Common myeloid progenitor, CD34-positive (primary cell): Measurements from ENCODE around the gene TRAPPC10.

Experiments
- CTCF ChIA-PET: fragments of 350-600 bp; sonication (Branson Sonifier 250); formaldehyde crosslinking; loops from one replicate; lab custom pipeline; 2021; ENCODE audit warnings: antibody characterized with exemption; lab: Charles Lee
- POLR2A ChIA-PET: fragments of 350-600 bp; sonication (Branson Sonifier 250); formaldehyde crosslinking; loops from one replicate; lab custom pipeline; 2021; ENCODE audit warnings: antibody characterized with exemption; lab: Charles Lee
- DNase-seq, 3 donors: peaks; one replicate each; pipeline versions ENCODE4 v3.0.0 to v3.0.0-alpha.2; 2013
- H3K27ac ChIP-seq, 2 experiments: 1 replicate in 1 of 2; 2 replicates in 1 of 2; pipeline ENCODE4 v1.7.0; 2013; ENCODE audit warnings: inconsistent platforms in 2 of 2, low read length in 2 of 2, mild to moderate bottlenecking in 2 of 2, low read depth in 1 of 2, moderate library complexity in 1 of 2; ENCODE audit not compliant: severe bottlenecking in 2 of 2, insufficient read depth in 1 of 2, poor library complexity in 1 of 2
- H3K27me3 ChIP-seq, 5 experiments: replicated peaks in 2 of 5; 1 replicate in 3 of 5; 2 replicates in 2 of 5; pipeline versions ENCODE4 v1.6.1 to v1.7.0; 2013; ENCODE audit warnings: low read length in 4 of 5, mild to moderate bottlenecking in 2 of 5, moderate library complexity in 2 of 5, inconsistent platforms in 1 of 5; ENCODE audit not compliant: insufficient read depth in 5 of 5, control insufficient read depth in 4 of 5
- H3K36me3 ChIP-seq, 4 experiments: 1 replicate in 2 of 4; 2 replicates in 2 of 4; pipeline versions ENCODE4 v1.6.1 to v1.7.0; 2013; ENCODE audit warnings: low read length in 3 of 4, control low read depth in 1 of 4, mild to moderate bottlenecking in 1 of 4; ENCODE audit not compliant: control insufficient read depth in 4 of 4, insufficient read depth in 4 of 4
- H3K4me1 ChIP-seq, 4 experiments: 1 replicate in 3 of 4; 2 replicates in 1 of 4; pipeline versions ENCODE4 v1.6.1 to v1.7.1; 2013; ENCODE audit warnings: low read length in 3 of 4, mild to moderate bottlenecking in 3 of 4, control low read depth in 1 of 4, inconsistent platforms in 1 of 4, moderate library complexity in 1 of 4; ENCODE audit not compliant: control insufficient read depth in 4 of 4, insufficient read depth in 4 of 4; ENCODE audit errors: control extremely low read depth in 1 of 4
- H3K4me3 ChIP-seq, 7 experiments: 1 replicate in 4 of 7; 2 replicates in 3 of 7; pipeline versions ENCODE4 v1.5.1 to v1.7.0; 2013; ENCODE audit warnings: mild to moderate bottlenecking in 7 of 7, low read length in 6 of 7, moderate library complexity in 6 of 7, inconsistent platforms in 2 of 7, low read depth in 2 of 7, control low read depth in 1 of 7; ENCODE audit not compliant: insufficient read depth in 4 of 7, control insufficient read depth in 1 of 7; ENCODE audit errors: extremely low read depth in 1 of 7
- H3K9me3 ChIP-seq, 5 experiments: 1 replicate in 4 of 5; 2 replicates in 1 of 5; pipeline versions ENCODE4 v1.6.1 to v1.7.1; 2013; ENCODE audit warnings: low read length in 4 of 5, mild to moderate bottlenecking in 2 of 5, inconsistent platforms in 1 of 5, low read depth in 1 of 5, moderate library complexity in 1 of 5; ENCODE audit not compliant: control insufficient read depth in 4 of 5, insufficient read depth in 2 of 5; ENCODE audit errors: control extremely low read depth in 1 of 5
- WGBS: methylation state at CpG from one replicate; pipeline ENCODE4 v1.1.5; 2013; ENCODE audit not compliant: insufficient coverage; 5-methylcytosine and 5-hydroxymethylcytosine counted together

Gene TRAPPC10

DNA sequence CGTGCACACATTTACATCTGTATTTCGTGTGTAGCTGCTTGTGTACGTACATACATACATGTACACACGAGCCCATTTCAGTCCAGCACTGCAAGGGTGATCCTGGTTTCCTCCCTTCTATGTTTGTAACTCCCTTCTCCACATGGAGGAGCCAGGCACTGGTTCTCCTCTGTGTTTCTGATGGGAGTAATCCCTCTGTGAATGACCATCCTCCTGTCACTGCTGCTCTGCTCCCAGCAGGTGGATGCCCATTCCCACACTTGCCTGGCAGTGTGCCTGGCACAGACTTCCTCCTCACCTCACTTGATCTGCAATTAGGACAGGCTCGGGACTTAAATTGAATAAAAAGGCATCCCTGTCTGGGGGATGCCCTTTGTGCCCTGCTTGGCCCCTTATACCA, 37.1 kb downstream of the TRAPPC10 start:
- DNase-seq = no peak
- Histone ChIP-seq H3K27ac (no peak overlapping the region), H3K9me3 (no peaks in the 10 kb centered on the region), H3K36me3 (peaks cover 8 to 52% (median 32%) of the 10 kb centered on the region in 4 experiments), H3K4me1 (peaks cover 0 to 7% (median 2%) of the 10 kb centered on the region in 4 experiments), H3K27me3 (no peaks in the 10 kb centered on the region), H3K4me3 (no peak overlapping the region)
- ChIA-PET POLR2A (interaction anchor here (0.7 kb wide), 1 partner anchor 35 kb away, joined by 3 read pairs; no protein-coding TSS in a partner anchor), CTCF (interaction anchor here (1.3 to 2.3 kb wide), 2 partner anchors 9 to 35 kb away, joined by 3 to 7 read pairs; no protein-coding TSS in a partner anchor)
- 73% methylated on average over 5 of the region's 5 CpGs for WGBS

DNA sequence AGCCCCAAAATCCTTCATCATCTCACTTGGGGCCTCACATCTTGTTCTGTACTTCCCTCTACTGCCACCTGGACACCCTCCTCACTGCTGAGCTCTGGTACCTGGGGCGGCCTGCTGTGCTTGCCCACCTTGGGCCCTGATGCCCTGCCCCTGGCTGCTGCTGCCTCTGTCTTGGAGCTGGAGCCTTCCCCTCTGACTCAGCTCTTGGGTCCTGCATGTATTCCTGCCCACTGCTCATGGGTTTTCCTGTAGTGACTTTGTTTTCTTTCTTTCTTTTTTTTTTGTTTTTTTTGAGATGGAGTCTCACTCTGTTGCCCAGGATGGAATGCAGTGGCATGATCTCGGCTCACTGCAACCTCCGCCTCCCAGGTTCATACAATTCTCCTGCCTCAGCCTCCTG, 37.5 kb downstream of the TRAPPC10 start:
- peak in 1 of 3 donors; percentile 16 for DNase-seq
- POLR2A ChIA-PET = interaction anchor here (0.7 kb wide), 1 partner anchor 36 kb away, joined by 3 read pairs; no protein-coding TSS in a partner anchor

DNA sequence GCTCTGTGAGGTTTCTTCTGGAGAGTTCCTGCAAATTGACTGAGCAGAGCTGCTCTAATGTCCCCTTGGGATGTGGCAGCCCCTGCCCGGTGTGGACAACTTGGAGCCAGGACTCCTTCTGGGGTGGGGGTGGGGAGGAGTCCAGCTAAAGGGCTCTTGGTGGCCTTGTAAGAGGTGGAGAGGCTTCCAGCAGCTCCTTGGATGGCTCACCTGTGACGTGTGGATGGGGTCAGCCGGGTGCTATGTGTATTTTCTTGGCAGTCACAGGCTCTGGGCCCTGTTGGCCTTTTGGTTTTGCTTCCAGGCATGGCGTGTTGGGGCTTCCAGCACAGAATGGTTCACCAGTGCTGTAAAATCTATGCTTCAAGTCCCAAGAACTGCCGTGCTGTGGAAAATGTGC, 38.2 kb downstream of the TRAPPC10 start:
- H3K27me3 ChIP-seq = no peaks in the 10 kb centered on the region
- 100% methylated on average over 4 of the region's 5 CpGs for WGBS
- peak overlapping the region in 1 of 2 experiments; percentile 26 for H3K27ac ChIP-seq
- no peak for DNase-seq
- peaks cover 0 to 7% (median 2%) of the 10 kb centered on the region in 4 experiments for H3K4me1 ChIP-seq
- ChIA-PET CTCF (interaction anchor here (0.9 to 2.3 kb wide), 3 partner anchors 11 to 37 kb away, joined by 3 to 7 read pairs (median 3); no protein-coding TSS in a partner anchor), POLR2A (no interaction called here)
- H3K9me3 ChIP-seq = no peaks in the 10 kb centered on the region
- H3K36me3 ChIP-seq = peaks cover 11 to 55% (median 32%) of the 10 kb centered on the region in 4 experiments
- H3K4me3 ChIP-seq = no peak overlapping the region

More for the DNA sequence above, 37.5 kb downstream of the TRAPPC10 start:
- Histone ChIP-seq H3K4me1 (peaks cover 0 to 7% (median 2%) of the 10 kb centered on the region in 4 experiments), H3K36me3 (peaks cover 8 to 52% (median 32%) of the 10 kb centered on the region in 4 experiments), H3K4me3 (no peak overlapping the region), H3K9me3 (no peaks in the 10 kb centered on the region), H3K27me3 (no peaks in the 10 kb centered on the region), H3K27ac (no peak overlapping the region)
- WGBS = 100% methylated on average over 1 of the region's 3 CpGs
- CTCF ChIA-PET = interaction anchor here (0.9 to 2.3 kb wide), 4 partner anchors 9 to 36 kb away, joined by 3 to 7 read pairs (median 3); no protein-coding TSS in a partner anchor

DNA sequence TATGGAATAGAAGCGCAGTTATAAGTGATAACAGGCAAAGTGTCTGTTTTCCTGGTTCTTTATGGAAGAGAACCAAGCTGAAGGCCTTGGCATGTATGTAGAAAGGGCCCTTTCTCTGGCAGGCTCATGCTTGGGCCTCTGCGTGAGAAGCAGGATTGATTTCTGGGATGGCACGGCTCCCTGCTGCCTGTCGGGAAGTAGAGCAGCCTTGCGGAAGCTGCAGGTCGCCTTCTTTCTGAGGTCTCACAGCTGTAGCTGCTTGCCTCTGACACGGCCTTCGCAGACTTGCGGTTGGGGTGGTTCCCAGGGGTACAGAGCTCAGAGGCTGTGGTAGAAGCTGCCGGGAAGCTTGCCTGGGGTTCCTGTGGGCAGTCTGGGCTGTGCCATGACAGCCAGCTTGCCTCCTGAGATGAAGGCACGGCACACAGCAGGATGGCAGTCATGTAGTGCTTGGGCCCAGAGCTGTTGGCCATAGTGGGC, 39.4 kb downstream of the TRAPPC10 start:
- Histone ChIP-seq H3K4me1 (peaks cover 0 to 7% (median 2%) of the 10 kb centered on the region in 4 experiments), H3K36me3 (peaks cover 22 to 66% (median 39%) of the 10 kb centered on the region in 4 experiments), H3K9me3 (no peaks in the 10 kb centered on the region), H3K27me3 (no peaks in the 10 kb centered on the region), H3K4me3 (no peak overlapping the region), H3K27ac (peak overlapping the region in 1 of 2 experiments; percentile 9)
- DNase-seq = no peak
- ChIA-PET POLR2A (no interaction called here), CTCF (interaction anchor here (0.7 kb wide), 1 partner anchor 20 kb away, joined by 3 read pairs; no protein-coding TSS in a partner anchor)
- WGBS = 100% methylated on average over 8 of the region's 11 CpGs

DNA sequence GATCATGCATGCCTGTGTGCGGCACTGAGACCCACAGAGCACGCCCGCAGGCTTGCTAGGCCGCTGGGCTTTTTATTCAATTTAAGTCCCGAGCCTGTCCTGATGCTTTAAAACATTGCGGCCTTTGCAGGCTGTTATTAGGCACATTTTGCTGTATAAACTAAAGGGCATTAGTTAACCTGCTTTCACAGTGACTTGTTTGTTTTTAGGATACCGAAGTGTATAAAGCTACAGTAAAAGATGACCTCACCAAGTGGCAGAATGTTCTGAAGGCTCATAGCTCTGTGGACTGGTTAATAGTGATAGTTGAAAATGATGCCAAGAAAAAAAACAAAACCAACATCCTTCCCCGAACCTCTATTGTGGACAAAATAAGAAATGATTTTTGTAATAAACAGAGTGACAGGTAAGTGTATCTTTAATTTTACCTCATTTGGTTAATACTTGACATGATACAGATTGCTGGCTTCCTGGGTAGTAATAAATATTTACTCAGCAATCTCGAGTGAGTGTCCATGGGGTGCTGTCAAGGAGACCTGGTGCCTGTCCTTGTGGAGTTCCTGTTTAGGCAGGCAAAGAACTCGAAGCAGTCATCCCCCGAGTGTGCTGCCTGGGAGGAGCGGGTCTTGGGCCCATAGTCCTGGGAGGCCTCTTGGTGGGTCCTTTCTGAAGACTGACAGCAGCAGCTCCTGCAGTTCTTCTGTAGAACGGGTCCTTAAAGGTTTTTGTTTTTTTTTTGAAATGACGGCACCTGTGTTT, 40.1 kb downstream of the TRAPPC10 start:
- no peaks in the 10 kb centered on the region for H3K27me3 ChIP-seq
- ChIA-PET POLR2A (interaction anchor here (0.6 kb wide), 1 partner anchor 1335 kb away, joined by 3 read pairs; no protein-coding TSS in a partner anchor), CTCF (interaction anchor here (0.7 kb wide), 1 partner anchor 21 kb away, joined by 3 read pairs; no protein-coding TSS in a partner anchor)
- peaks cover 20 to 67% (median 40%) of the 10 kb centered on the region in 4 experiments for H3K36me3 ChIP-seq
- no peak for DNase-seq
- H3K27ac ChIP-seq = no peak overlapping the region
- H3K4me1 ChIP-seq = peaks cover 0 to 7% (median 2%) of the 10 kb centered on the region in 4 experiments
- 99% methylated on average over 10 of the region's 14 CpGs for WGBS
- H3K9me3 ChIP-seq = no peaks in the 10 kb centered on the region
- H3K4me3 ChIP-seq = no peak overlapping the region

DNA sequence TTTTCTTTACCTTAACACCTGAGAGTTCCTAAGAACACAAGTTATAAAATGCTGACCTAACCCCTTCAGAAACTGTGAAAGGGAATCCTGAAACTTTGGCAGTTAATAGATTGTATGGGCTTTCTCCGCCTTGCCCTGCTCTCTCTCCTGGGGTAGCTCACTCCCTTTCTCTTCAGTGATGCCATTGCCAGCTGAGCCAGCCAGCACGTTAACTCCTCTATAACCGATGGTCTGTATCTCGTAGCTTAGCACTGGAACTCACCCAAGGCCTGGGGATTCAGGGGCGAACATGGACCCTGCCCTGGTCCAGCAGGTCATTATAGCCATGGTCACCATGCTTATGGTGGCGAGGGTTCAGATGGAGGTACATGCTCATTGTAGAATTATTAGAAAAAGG, 40.7 kb downstream of the TRAPPC10 start:
- H3K36me3 ChIP-seq = peaks cover 21 to 68% (median 40%) of the 10 kb centered on the region in 4 experiments
- no peaks in the 10 kb centered on the region for H3K27me3 ChIP-seq

More for the DNA sequence above, 40.7 kb downstream of the TRAPPC10 start:
- H3K4me3 ChIP-seq = no peak overlapping the region
- DNase-seq = no peak
- H3K27ac ChIP-seq = no peak overlapping the region
- 98% methylated on average over 6 of the region's 6 CpGs for whole genome bisulfite sequencing
- H3K9me3 ChIP-seq = no peaks in the 10 kb centered on the region
- ChIA-PET POLR2A (interaction anchor here (0.6 kb wide), 1 partner anchor 1335 kb away, joined by 3 read pairs; no protein-coding TSS in a partner anchor), CTCF (no interaction called here)
- peaks cover 0 to 7% (median 2%) of the 10 kb centered on the region in 4 experiments for H3K4me1 ChIP-seq
